ENCODE measurements around the gene AEN. TPM values are rescaled to one million over a fixed set of nuclear protein-coding genes. Genes with fewer than 3 reads are reported as not detected.

The AEN gene
- total RNA-seq, 1 experiment from 2014 or later = 36.2 TPM

DNA sequence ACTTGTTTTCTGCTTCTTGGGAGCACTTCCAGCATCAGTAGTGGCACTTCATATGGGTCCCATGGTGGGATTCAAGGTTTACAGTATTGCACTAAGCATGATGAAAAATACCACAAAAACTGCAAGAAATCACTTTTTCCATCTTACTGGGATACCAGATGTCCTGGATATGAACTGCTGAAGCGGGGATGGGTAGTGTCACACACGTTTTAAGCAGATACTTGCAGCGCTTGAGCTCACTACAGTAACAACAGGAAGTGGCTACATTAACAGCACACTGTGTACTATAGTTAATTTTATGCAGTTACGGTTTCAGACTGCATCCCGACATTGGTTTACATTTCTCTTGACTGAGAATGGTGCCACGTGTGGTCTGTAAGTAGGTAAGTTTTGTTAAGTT, 14.2 kb downstream of the AEN start:
- no peak for TF ChIP-seq EZH2phosphoT487 (IDR thresholded peaks at IDR 0.05; ENCODE audit: borderline replicate concordance)

GRCh38 chr15:88636050-88636449, 14.9 kb downstream of the AEN start:
- RAD21 ChIA-PET (ENCODE audit: low non-redundant PET in 1 of 2, low total read pairs in 2 of 2, uncharacterized antibody in 2 of 2, unreplicated experiment in 2 of 2) = no interaction called here
- CTCF ChIA-PET = interaction anchor here (1.4 kb wide), 1 partner anchor 571 kb away, joined by 3 read pairs; no protein-coding TSS in a partner anchor
- H3K4me3 ChIP-seq (replicated peaks in 1 of 2; ENCODE audit: low read depth in 1 of 2, low read length in 2 of 2) = no peak overlapping the region
- peak overlapping the region; percentile 64 for H3K4me2 ChIP-seq (ENCODE audit: low read length)
- no peaks in the 10 kb centered on the region for H4K20me1 ChIP-seq (ENCODE audit: insufficient read depth)
- no peak overlapping the region for H2AFZ ChIP-seq (ENCODE audit: low read depth, low read length, poor library complexity, severe bottlenecking)
- H3K36me3 ChIP-seq (ENCODE audit: control insufficient read depth in 1 of 2, insufficient read depth in 2 of 2, low read length in 2 of 2) = peaks cover 0 to 16% of the 10 kb centered on the region in 2 experiments; a peak in 2 of 4 replicates
- H3K27ac ChIP-seq (ENCODE audit: low read depth, low read length) = no peak overlapping the region; the same call in 1 of the 2 replicates
- H3K9ac ChIP-seq (ENCODE audit: low read length) = peak overlapping the region; percentile 29; the same call in 1 of the 2 replicates
- peak; percentile 49 for ATAC-seq
- POLR2A ChIA-PET = interaction anchor here (2.1 kb wide), 1 partner anchor 14 kb away, joined by 6 read pairs; the partner anchor contains the start of gene AEN
- intact Hi-C loops (cut with micrococcal nuclease) = no loop called here
- H3K9me2 ChIP-seq (ENCODE audit: insufficient read depth) = no peaks in the 10 kb centered on the region
- H3K9me3 ChIP-seq (ENCODE audit: control insufficient read depth in 1 of 2, insufficient read depth in 1 of 2, low read depth in 1 of 2, low read length in 2 of 2) = no peaks in the 10 kb centered on the region
- BruUV-seq (replicated peaks) = no TSS peak
- H3K27me3 ChIP-seq (ENCODE audit: insufficient read depth, low read length) = no peaks in the 10 kb centered on the region
- peaks cover 38 to 44% of the 10 kb centered on the region in 2 experiments for H3K4me1 ChIP-seq (ENCODE audit: control insufficient read depth in 1 of 2, insufficient read depth in 2 of 2, low read length in 2 of 2)
- DNase-seq (ENCODE audit: low read depth, low spot score) = peak; percentile 69
- peaks cover 12% of the 10 kb centered on the region; the same call in 1 of the 2 replicates for H3K79me2 ChIP-seq (ENCODE audit: insufficient read depth, low read length)
- TF ChIP-seq, protein P1, sequence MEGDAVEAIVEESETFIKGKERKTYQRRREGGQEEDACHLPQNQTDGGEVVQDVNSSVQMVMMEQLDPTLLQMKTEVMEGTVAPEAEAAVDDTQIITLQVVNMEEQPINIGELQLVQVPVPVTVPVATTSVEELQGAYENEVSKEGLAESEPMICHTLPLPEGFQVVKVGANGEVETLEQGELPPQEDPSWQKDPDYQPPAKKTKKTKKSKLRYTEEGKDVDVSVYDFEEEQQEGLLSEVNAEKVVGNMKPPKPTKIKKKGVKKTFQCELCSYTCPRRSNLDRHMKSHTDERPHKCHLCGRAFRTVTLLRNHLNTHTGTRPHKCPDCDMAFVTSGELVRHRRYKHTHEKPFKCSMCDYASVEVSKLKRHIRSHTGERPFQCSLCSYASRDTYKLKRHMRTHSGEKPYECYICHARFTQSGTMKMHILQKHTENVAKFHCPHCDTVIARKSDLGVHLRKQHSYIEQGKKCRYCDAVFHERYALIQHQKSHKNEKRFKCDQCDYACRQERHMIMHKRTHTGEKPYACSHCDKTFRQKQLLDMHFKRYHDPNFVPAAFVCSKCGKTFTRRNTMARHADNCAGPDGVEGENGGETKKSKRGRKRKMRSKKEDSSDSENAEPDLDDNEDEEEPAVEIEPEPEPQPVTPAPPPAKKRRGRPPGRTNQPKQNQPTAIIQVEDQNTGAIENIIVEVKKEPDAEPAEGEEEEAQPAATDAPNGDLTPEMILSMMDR (IDR thresholded peaks at IDR 0.05 in 2 of 3, conservative IDR thresholded peaks at IDR 0.05 in 1 of 3; ENCODE audit: borderline replicate concordance in 1 of 3, insufficient read depth in 1 of 3, low read depth in 2 of 3, low read length in 2 of 3) = no peak
- TF ChIP-seq SP1 (IDR thresholded peaks at IDR 0.05; ENCODE audit: low read depth) (peak; percentile 70), ZFX (IDR thresholded peaks at IDR 0.05) (no peak), EZH2 (IDR thresholded peaks at IDR 0.05) (no peak), JUND (IDR thresholded peaks at IDR 0.05) (peak; percentile 82), POLR2AphosphoS5 (IDR thresholded peaks at IDR 0.05; ENCODE audit: low read depth, low read length) (peak; percentile 48), SIN3A (IDR thresholded peaks at IDR 0.05; ENCODE audit: low read depth) (peak; percentile 71), FOSL1 (IDR thresholded peaks at IDR 0.05; ENCODE audit: low read depth) (peak; percentile 66; the same call in 1 of the 2 replicates), ELF1 (IDR thresholded peaks at IDR 0.05; ENCODE audit: borderline replicate concordance, low read depth) (no peak), RAD21 (IDR thresholded peaks at IDR 0.05; ENCODE audit: low read depth) (no peak), POLR2A (IDR thresholded peaks at IDR 0.05; ENCODE audit: borderline replicate concordance, extremely low read depth, insufficient read depth, insufficient read length) (no peak), YY1 (IDR thresholded peaks at IDR 0.05; ENCODE audit: extremely low read depth, insufficient replicate concordance, low read depth, low read length) (no peak), EZH2phosphoT487 (IDR thresholded peaks at IDR 0.05; ENCODE audit: borderline replicate concordance) (no peak)
- TF ChIP-seq, protein P2, sequence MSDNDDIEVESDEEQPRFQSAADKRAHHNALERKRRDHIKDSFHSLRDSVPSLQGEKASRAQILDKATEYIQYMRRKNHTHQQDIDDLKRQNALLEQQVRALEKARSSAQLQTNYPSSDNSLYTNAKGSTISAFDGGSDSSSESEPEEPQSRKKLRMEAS (IDR thresholded peaks at IDR 0.05) = peak; percentile 59
- TF ChIP-seq, protein P3, sequence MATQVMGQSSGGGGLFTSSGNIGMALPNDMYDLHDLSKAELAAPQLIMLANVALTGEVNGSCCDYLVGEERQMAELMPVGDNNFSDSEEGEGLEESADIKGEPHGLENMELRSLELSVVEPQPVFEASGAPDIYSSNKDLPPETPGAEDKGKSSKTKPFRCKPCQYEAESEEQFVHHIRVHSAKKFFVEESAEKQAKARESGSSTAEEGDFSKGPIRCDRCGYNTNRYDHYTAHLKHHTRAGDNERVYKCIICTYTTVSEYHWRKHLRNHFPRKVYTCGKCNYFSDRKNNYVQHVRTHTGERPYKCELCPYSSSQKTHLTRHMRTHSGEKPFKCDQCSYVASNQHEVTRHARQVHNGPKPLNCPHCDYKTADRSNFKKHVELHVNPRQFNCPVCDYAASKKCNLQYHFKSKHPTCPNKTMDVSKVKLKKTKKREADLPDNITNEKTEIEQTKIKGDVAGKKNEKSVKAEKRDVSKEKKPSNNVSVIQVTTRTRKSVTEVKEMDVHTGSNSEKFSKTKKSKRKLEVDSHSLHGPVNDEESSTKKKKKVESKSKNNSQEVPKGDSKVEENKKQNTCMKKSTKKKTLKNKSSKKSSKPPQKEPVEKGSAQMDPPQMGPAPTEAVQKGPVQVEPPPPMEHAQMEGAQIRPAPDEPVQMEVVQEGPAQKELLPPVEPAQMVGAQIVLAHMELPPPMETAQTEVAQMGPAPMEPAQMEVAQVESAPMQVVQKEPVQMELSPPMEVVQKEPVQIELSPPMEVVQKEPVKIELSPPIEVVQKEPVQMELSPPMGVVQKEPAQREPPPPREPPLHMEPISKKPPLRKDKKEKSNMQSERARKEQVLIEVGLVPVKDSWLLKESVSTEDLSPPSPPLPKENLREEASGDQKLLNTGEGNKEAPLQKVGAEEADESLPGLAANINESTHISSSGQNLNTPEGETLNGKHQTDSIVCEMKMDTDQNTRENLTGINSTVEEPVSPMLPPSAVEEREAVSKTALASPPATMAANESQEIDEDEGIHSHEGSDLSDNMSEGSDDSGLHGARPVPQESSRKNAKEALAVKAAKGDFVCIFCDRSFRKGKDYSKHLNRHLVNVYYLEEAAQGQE (IDR thresholded peaks at IDR 0.05; ENCODE audit: low read depth) = no peak

More for the DNA sequence above, 14.2 kb downstream of the AEN start:
- H3K4me2 ChIP-seq (ENCODE audit: low read length) = peak overlapping the region; percentile 64; the same call in 1 of the 2 replicates
- H3K4me3 ChIP-seq (replicated peaks in 1 of 2; ENCODE audit: low read depth in 1 of 2, low read length in 2 of 2) = no peak overlapping the region
- H4K20me1 ChIP-seq (ENCODE audit: insufficient read depth) = peaks cover 5% of the 10 kb centered on the region; the same call in 1 of the 2 replicates
- no TSS peak for BruUV-seq (replicated peaks)
- CTCF ChIA-PET = interaction anchor here (1.4 kb wide), 1 partner anchor 572 kb away, joined by 3 read pairs; no protein-coding TSS in a partner anchor
- H3K9me3 ChIP-seq (ENCODE audit: control insufficient read depth in 1 of 2, insufficient read depth in 1 of 2, low read depth in 1 of 2, low read length in 2 of 2) = no peaks in the 10 kb centered on the region
- RAD21 ChIA-PET (ENCODE audit: low non-redundant PET in 1 of 2, low total read pairs in 2 of 2, uncharacterized antibody in 2 of 2, unreplicated experiment in 2 of 2) = no interaction called here
- H3K27me3 ChIP-seq (ENCODE audit: insufficient read depth, low read length) = no peaks in the 10 kb centered on the region
- H3K27ac ChIP-seq (ENCODE audit: low read depth, low read length) = no peak overlapping the region
- intact Hi-C loops (cut with micrococcal nuclease) = no loop called here
- POLR2A ChIA-PET = interaction anchor here (2.1 kb wide), 1 partner anchor 14 kb away, joined by 6 read pairs; the partner anchor contains the start of gene AEN
- ATAC-seq (no peak), DNase-seq (ENCODE audit: low read depth, low spot score) (no peak)
- no peak overlapping the region for H2AFZ ChIP-seq (ENCODE audit: low read depth, low read length, poor library complexity, severe bottlenecking)
- peaks cover 19% of the 10 kb centered on the region for H3K79me2 ChIP-seq (ENCODE audit: insufficient read depth, low read length)
- H3K36me3 ChIP-seq (ENCODE audit: control insufficient read depth in 1 of 2, insufficient read depth in 2 of 2, low read length in 2 of 2) = peaks cover 3 to 24% of the 10 kb centered on the region in 2 experiments; a peak in 2 of 4 replicates
- H3K4me1 ChIP-seq (ENCODE audit: control insufficient read depth in 1 of 2, insufficient read depth in 2 of 2, low read length in 2 of 2) = peaks cover 38 to 46% of the 10 kb centered on the region in 2 experiments
- no peaks in the 10 kb centered on the region for H3K9me2 ChIP-seq (ENCODE audit: insufficient read depth)
- no peak overlapping the region for H3K9ac ChIP-seq (ENCODE audit: low read length)
